OCI-LY1 (cell line): ENCODE measurements around the gene ONECUT3.
"Not testable (repeated sequence)": the region's sequence is repeated elsewhere in the genome, so short reads cannot be mapped to it uniquely, and the experiment has no call there.

Experiments used
- H2AFZ ChIP-seq: fragments of 200-600 bp; sonication (generic), shearing (Covaris generic); 2 replicates; pipeline ENCODE4 v1.6.0; 2014; ENCODE audit warnings: antibody characterized with exemption, mild to moderate bottlenecking, low read length
- H3F3A ChIP-seq: fragments of 200-600 bp; sonication (generic), shearing (Covaris generic); 2 replicates; pipeline ENCODE4 v1.6.0; 2014; ENCODE audit warnings: mild to moderate bottlenecking, antibody characterized with exemption, low read length, moderate library complexity; ENCODE audit not compliant: insufficient read depth
- H3K27ac ChIP-seq: fragments of 200-600 bp; sonication (generic); 2 replicates; pipeline ENCODE4 v1.5.1; 2014; ENCODE audit warnings: low read length, mixed run types, mild to moderate bottlenecking, low read depth; ENCODE audit not compliant: poor library complexity, severe bottlenecking
- H3K27me3 ChIP-seq: fragments of 200-600 bp; sonication (generic); 2 replicates; pipeline ENCODE4 v1.6.0; 2014; ENCODE audit warnings: antibody characterized with exemption, mild to moderate bottlenecking, low read length, moderate library complexity; ENCODE audit not compliant: insufficient read depth
- H3K36me3 ChIP-seq: fragments of 200-600 bp; sonication (generic); 2 replicates; pipeline ENCODE4 v1.6.1; 2014; ENCODE audit warnings: mild to moderate bottlenecking, antibody characterized with exemption, low read length, moderate library complexity, mixed read lengths; ENCODE audit not compliant: insufficient read depth
- H3K4me1 ChIP-seq: fragments of 200-600 bp; sonication (generic); 2 replicates; pipeline ENCODE4 v1.5.1; 2014; ENCODE audit warnings: mild to moderate bottlenecking, low read length, moderate library complexity; ENCODE audit not compliant: insufficient read depth, severe bottlenecking
- H3K4me2 ChIP-seq: fragments of 200-600 bp; sonication (generic), shearing (Covaris generic); 2 replicates; pipeline ENCODE4 v1.6.1; 2014; ENCODE audit warnings: low read length
- H3K4me3 ChIP-seq: fragments of 200-600 bp; sonication (generic); 2 replicates; pipeline ENCODE4 v1.5.1; 2014; ENCODE audit warnings: low read length, low read depth, mild to moderate bottlenecking, mixed read lengths; ENCODE audit not compliant: poor library complexity, severe bottlenecking
- H3K79me2 ChIP-seq: fragments of 200-600 bp; shearing (Covaris generic); 2 replicates; pipeline ENCODE4 v1.6.1; 2016; ENCODE audit warnings: mixed run types, low read length, mixed read lengths; ENCODE audit not compliant: insufficient read depth
- H3K9ac ChIP-seq: fragments of 200-600 bp; sonication (generic), shearing (Covaris generic); 2 replicates; pipeline ENCODE4 v1.6.1; 2014; ENCODE audit warnings: mild to moderate bottlenecking, low read length, mixed read lengths
- H3K9me2 ChIP-seq: fragments of 200-600 bp; sonication (generic), shearing (Covaris generic); 2 replicates; pipeline ENCODE4 v1.6.1; 2014; ENCODE audit warnings: low read depth, mild to moderate bottlenecking, low read length, mixed read lengths
- H3K9me3 ChIP-seq: fragments of 200-600 bp; shearing (Covaris generic); 2 replicates; pipeline ENCODE4 v1.6.1; 2014; ENCODE audit warnings: low read length, mixed read lengths
- H4K20me1 ChIP-seq: fragments of 200-600 bp; sonication (generic), shearing (Covaris generic); 2 replicates; pipeline ENCODE4 v1.6.0; 2016; ENCODE audit warnings: mild to moderate bottlenecking, low read length; ENCODE audit not compliant: insufficient read depth
- EZH2 ChIP-seq: fragments of 200-600 bp; sonication (generic), shearing (Covaris generic); IDR thresholded peaks from 2 replicates; pipeline ENCODE4 v1.8.0; 2017; ENCODE audit warnings: borderline replicate concordance, mixed run types, mild to moderate bottlenecking, antibody characterized with exemption, low read length, moderate library complexity, mixed read lengths
- TF ChIP-seq, protein P1 (sequence below): fragments of 200-600 bp; sonication (generic), shearing (Covaris generic); IDR thresholded peaks from 2 replicates; pipeline ENCODE4 v1.5.1; 2017; ENCODE audit warnings: mild to moderate bottlenecking, antibody characterized with exemption, low read length, moderate library complexity, mixed read lengths

Gene ONECUT3

DNA sequence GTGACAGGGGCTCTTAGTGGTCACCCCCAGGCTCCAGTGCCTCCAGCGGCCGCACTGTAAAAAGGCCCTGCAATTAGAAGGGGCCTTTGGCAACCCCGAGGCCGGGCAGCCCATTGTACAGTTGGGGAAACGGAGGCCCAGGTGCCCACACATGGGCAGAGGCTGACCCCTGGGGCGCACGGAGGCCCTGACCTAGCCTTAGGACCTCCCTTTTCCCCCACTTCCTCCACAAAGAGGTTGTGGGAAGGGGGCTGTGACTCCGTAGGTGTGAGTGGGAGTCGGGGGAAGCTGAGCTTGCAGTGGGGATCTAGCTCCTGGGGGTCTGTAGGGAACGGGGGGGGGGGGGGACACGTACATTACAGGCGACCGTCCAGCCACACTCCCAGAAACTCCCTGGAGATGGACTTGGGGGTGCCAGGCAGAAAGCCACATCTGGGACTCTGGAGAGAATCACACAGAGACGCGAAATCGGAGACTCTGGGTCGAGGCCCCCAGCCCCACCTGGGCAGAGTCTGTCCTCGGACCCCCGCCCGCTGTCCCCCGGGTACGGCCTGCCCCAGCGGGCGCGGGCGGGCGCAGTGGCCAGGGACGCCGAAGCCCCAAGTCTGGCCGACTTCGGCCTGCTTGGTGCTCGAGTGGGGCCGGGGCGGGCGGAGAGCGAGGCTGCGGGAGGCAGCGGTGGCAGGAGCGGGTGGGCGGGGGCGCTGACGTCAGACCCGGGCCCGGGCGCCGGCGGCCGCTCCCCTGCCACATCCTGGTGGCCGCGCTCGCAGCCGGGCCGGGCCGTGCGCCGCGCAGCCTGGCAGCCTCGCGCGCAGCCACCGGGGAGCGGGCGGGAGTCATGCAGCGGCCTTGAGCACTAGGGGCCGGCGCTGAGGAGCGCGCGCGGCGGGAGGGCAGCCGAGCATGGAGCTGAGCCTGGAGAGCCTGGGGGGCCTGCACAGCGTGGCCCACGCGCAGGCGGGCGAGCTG, at the start of gene ONECUT3:
Gene ONECUT3, plus strand, starts transcription at position 750 of the 972 bp plus-strand sequence. Its CDS starts 157 bp downstream, at position 907.
- Histone ChIP-seq H3K9me3 (no peaks in the 10 kb centered on the region), H3K9ac (no peak within 1 kb of the TSS), H3K27ac (no peak within 1 kb of the TSS), H3K4me3 (no peak within 1 kb of the TSS), H3F3A (no peaks in the 10 kb centered on the region), H2AFZ (no peak within 1 kb of the TSS), H3K4me1 (no peaks in the 10 kb centered on the region), H3K4me2 (no peak within 1 kb of the TSS), H3K9me2 (no peaks in the 10 kb centered on the region), H3K36me3 (no peaks in the 10 kb centered on the region), H3K27me3 (no peaks in the 10 kb centered on the region), H3K79me2 (no peaks in the 10 kb centered on the region), H4K20me1 (no peaks in the 10 kb centered on the region)
- TF ChIP-seq EZH2: no peak
- TF ChIP-seq, protein P1, sequence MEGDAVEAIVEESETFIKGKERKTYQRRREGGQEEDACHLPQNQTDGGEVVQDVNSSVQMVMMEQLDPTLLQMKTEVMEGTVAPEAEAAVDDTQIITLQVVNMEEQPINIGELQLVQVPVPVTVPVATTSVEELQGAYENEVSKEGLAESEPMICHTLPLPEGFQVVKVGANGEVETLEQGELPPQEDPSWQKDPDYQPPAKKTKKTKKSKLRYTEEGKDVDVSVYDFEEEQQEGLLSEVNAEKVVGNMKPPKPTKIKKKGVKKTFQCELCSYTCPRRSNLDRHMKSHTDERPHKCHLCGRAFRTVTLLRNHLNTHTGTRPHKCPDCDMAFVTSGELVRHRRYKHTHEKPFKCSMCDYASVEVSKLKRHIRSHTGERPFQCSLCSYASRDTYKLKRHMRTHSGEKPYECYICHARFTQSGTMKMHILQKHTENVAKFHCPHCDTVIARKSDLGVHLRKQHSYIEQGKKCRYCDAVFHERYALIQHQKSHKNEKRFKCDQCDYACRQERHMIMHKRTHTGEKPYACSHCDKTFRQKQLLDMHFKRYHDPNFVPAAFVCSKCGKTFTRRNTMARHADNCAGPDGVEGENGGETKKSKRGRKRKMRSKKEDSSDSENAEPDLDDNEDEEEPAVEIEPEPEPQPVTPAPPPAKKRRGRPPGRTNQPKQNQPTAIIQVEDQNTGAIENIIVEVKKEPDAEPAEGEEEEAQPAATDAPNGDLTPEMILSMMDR: no peak

DNA sequence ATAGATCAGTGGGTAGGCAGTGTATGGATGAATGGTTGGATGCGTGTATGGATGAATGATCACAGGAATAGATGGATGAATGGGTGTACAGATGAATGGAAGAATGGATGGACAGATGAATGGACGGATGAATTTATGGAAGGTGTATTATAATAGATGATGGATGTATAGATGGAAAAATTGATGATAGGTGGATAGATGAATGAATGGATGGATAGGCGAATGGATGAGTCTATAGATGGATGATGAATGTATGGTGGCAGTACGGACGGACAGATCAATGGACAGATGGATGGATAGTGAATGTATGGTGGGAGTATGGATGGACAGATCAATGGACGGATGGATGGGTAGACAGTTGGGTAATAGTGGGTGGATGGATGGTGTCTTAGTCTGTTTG, 49.0 kb upstream of the ONECUT3 start:
- Histone ChIP-seq H3K36me3 (no peaks in the 10 kb centered on the region), H3K4me1 (no peaks in the 10 kb centered on the region), H3F3A (no peaks in the 10 kb centered on the region), H4K20me1 (no peaks in the 10 kb centered on the region), H3K4me2 (no peak overlapping the region), H3K27me3 (peaks cover 2% of the 10 kb centered on the region; the same call in 1 of the 2 replicates), H3K27ac (no peak overlapping the region), H3K4me3 (no peak overlapping the region), H3K9me2 (no peaks in the 10 kb centered on the region), H3K9ac (no peak overlapping the region), H2AFZ (no peak overlapping the region), H3K79me2 (no peaks in the 10 kb centered on the region), H3K9me3 (no peaks in the 10 kb centered on the region)
- TF ChIP-seq EZH2: no peak
- TF ChIP-seq, protein P1: no peak

DNA sequence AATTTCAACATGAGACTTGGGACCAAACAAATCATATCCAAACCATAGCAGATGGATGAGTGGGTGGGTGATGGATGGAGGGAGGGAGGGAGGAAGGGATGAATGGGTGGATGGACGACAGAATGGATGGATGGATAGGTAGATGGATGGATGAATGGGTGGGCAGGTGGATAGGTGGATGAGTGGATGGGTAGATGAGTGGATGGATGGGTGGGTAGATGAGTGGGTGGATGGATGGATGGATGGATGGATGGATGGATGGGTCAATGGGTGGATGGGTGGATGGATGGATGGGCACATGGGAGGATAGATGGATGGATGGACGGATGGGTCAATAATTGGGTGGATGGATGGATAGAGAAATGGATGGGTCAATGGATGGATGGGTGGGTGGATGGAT, 47.9 kb upstream of the ONECUT3 start:
- Histone ChIP-seq H3K79me2 (no peaks in the 10 kb centered on the region), H3K27ac (no peak overlapping the region), H3K36me3 (no peaks in the 10 kb centered on the region), H3K4me2 (no peak overlapping the region), H4K20me1 (no peaks in the 10 kb centered on the region), H2AFZ (no peak overlapping the region), H3K9me3 (no peaks in the 10 kb centered on the region), H3K4me1 (no peaks in the 10 kb centered on the region), H3K27me3 (no peaks in the 10 kb centered on the region; the same call in 1 of the 2 replicates), H3K9ac (no peak overlapping the region), H3F3A (no peaks in the 10 kb centered on the region), H3K4me3 (no peak overlapping the region), H3K9me2 (no peaks in the 10 kb centered on the region)
- TF ChIP-seq EZH2: no peak
- TF ChIP-seq, protein P1: no peak

DNA sequence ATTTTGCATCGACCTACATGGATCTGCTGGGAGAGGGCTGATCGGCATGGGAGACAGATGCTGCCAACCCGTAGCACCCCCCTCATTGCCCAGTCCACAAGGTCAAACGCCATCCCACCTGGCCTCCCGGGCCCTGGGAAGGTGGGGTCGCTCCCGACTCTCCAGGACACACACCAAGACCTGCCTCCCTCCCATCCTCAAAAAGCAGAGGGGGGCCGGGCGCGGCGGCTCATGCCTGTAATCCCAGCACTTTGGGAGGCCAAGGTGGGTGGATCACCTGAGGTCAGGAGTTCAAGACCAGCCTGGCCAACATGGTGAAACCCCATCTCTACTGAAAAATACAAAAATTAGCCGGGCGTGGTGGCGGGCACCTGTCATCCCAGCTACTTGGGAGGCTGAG, 46.7 kb upstream of the ONECUT3 start:
- not testable (repeated sequence) for H3K36me3 ChIP-seq, H3K4me2 ChIP-seq, H3K4me1 ChIP-seq, H3K27me3 ChIP-seq, H4K20me1 ChIP-seq, H3K9me3 ChIP-seq, H3K79me2 ChIP-seq, H3K9ac ChIP-seq, H3F3A ChIP-seq, H2AFZ ChIP-seq, H3K4me3 ChIP-seq, H3K9me2 ChIP-seq, H3K27ac ChIP-seq
